Kidney (tissue), 14 donors: ENCODE results near the gene DSCAM. TPM values are rescaled to one million over a fixed set of nuclear protein-coding genes. Genes with fewer than 3 reads are reported as not detected.

Experiments used
- DNase-seq, 5 donors: peaks; one replicate each; pipeline ENCODE4 v3.0.0-alpha.2; 2013 to 2020
- FAIRE-seq: peaks from 2 replicates; lab custom pipeline; 2012; peaks lifted over from hg19 to GRCh38; lab: Jason Lieb, UNC
- H3K27ac ChIP-seq, 2 donors: one replicate each; pipeline ENCODE4 v1.7.0; 2013; ENCODE audit warnings: low read depth in 2 of 2, low read length in 2 of 2, inconsistent platforms in 1 of 2
- H3K27me3 ChIP-seq: one replicate; pipeline ENCODE4 v1.7.1; 2013; ENCODE audit warnings: low read length, inconsistent platforms; ENCODE audit not compliant: control insufficient read depth, insufficient read depth
- H3K36me3 ChIP-seq, 3 donors: one replicate each; pipeline versions ENCODE4 v1.7.0 to v1.7.1; 2013; ENCODE audit warnings: low read length in 3 of 3, control low read depth in 1 of 3, inconsistent platforms in 1 of 3; ENCODE audit not compliant: insufficient read depth in 3 of 3, control insufficient read depth in 2 of 3
- H3K4me1 ChIP-seq, 3 donors: one replicate each; pipeline versions ENCODE4 v1.7.0 to v1.7.1; 2013; ENCODE audit warnings: low read length in 3 of 3, inconsistent platforms in 1 of 3, low read depth in 1 of 3; ENCODE audit not compliant: control insufficient read depth in 2 of 3, insufficient read depth in 2 of 3
- H3K4me3 ChIP-seq, 3 donors: one replicate each; pipeline versions ENCODE4 v1.7.0 to v1.8.1; 2013; ENCODE audit warnings: low read length in 3 of 3, control low read depth in 1 of 3, inconsistent platforms in 1 of 3
- H3K9ac ChIP-seq, 3 donors: one replicate each; pipeline versions ENCODE4 v1.7.0 to v1.7.1; 2013; ENCODE audit warnings: low read length in 3 of 3, control low read depth in 1 of 3, inconsistent platforms in 1 of 3
- H3K9me3 ChIP-seq, 3 donors: one replicate each; pipeline versions ENCODE4 v1.7.0 to v1.7.1; 2013; ENCODE audit warnings: low read length in 3 of 3, control low read depth in 1 of 3, inconsistent platforms in 1 of 3; ENCODE audit not compliant: control insufficient read depth in 2 of 3, insufficient read depth in 1 of 3
- CTCF ChIP-seq: IDR thresholded peaks from 3 replicates; pipeline ENCODE4 v1.5.1; 2012; ENCODE audit warnings: mild to moderate bottlenecking, moderate library complexity, borderline replicate concordance; ENCODE audit not compliant: insufficient read depth; ENCODE audit errors: extremely low read depth
- intact Hi-C: fragments of 100-400 bp; cut with DNase I; formaldehyde crosslinking; loops from one replicate; pipeline ENCODE4 v1.11.1; 2022
- polyA plus RNA-seq: library from polyadenylated mRNA; stranded (reverse); fragments of 350-450 nt; fragmentation: Illumina TruSeq; extraction: RNeasy Lipid Tissue Mini Kit (QIAGEN cat#74804); gene quantifications from one replicate; pipeline ENCODE4 v1.2.3, GENCODE V29; 2014; ENCODE audit warnings: low read depth, low replicate concordance; ENCODE audit not compliant: insufficient read depth
- total RNA-seq: library from RNA; stranded (reverse); fragmentation: NEBNext Ultra II Directional; extraction: Animal tissue kit (Norgen Biotek cat#: 25700); gene quantifications from one replicate; pipeline ENCODE4 v1.2.1, GENCODE V29; 2021
- donor health status: control.
- donor health status: control.
- donor health status: control.
- donor health status: control.
- donor health status: control.
- donor health status: DM: yes; HTN: yes; CAD: no.
- donor health status: Normal renal cell carcinoma (clear cell type).

DSCAM gene
- total and polyA plus RNA-seq, 2 donors from 2014 or later: not detected

- Histone ChIP-seq H3K27me3 (no peaks in the 10 kb centered on the region), H3K9ac (no peak overlapping the region), H3K36me3 (no peaks in the 10 kb centered on the region), H3K4me1 (no peaks in the 10 kb centered on the region), H3K9me3 (no peaks in the 10 kb centered on the region), H3K4me3 (no peak overlapping the region), H3K27ac (no peak overlapping the region)
- TF ChIP-seq CTCF: no peak
- intact Hi-C loops: no loop called here
- no peak for DNase-seq
- no peak for FAIRE-seq
Observed at GRCh38 chr21:40517646-40518045, 329.3 kb downstream of the DSCAM start.

GRCh38 chr21:40516335-40516734 lies 330.6 kb downstream of the DSCAM start:
- peak in 3 of 5 donors; percentile 43 to 68 (median 53) for DNase-seq
- intact Hi-C loops: no loop called here

DNA sequence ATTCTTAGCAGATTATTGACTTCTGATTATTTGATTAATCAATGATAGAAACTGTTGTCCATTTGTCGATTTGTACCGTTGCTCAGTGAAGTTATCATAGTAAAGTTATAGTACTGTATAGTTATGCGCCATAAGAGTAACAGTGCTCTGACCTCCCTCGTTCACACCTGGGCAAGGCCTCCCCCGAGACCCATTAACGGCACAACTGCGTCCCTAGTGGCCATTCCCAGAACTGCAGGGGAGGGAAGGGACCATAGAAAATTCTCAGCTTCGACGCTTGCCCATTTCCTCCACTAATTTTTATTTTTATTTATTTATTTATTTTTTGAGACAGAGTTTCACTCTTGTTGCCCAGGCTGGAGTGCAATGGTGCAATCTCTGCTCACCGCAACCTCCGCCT lies 334.4 kb downstream of the DSCAM start:
- Histone ChIP-seq H3K36me3 (no peaks in the 10 kb centered on the region), H3K9me3 (no peaks in the 10 kb centered on the region), H3K27ac (no peak overlapping the region), H3K27me3 (no peaks in the 10 kb centered on the region), H3K4me3 (no peak overlapping the region), H3K9ac (no peak overlapping the region), H3K4me1 (no peaks in the 10 kb centered on the region)
- FAIRE-seq (no peak), DNase-seq (peak in 1 of 5 donors; percentile 6)
- peak; percentile 4 for TF ChIP-seq CTCF
- intact Hi-C loops: no loop called here

More at GRCh38 chr21:40516335-40516734, 330.6 kb downstream of the DSCAM start:
- H3K27ac ChIP-seq: no peak overlapping the region
- no peak for TF ChIP-seq CTCF
- no peak overlapping the region for H3K9ac ChIP-seq
- no peak for FAIRE-seq
- no peak overlapping the region for H3K4me3 ChIP-seq
- H3K27me3 ChIP-seq: no peaks in the 10 kb centered on the region
- no peaks in the 10 kb centered on the region for H3K4me1 ChIP-seq
- no peaks in the 10 kb centered on the region for H3K36me3 ChIP-seq
- H3K9me3 ChIP-seq: no peaks in the 10 kb centered on the region

- no peaks in the 10 kb centered on the region for H3K36me3 ChIP-seq
- no peak overlapping the region for H3K27ac ChIP-seq
- H3K9me3 ChIP-seq: no peaks in the 10 kb centered on the region
- FAIRE-seq (no peak), DNase-seq (no peak)
- no peak overlapping the region for H3K4me3 ChIP-seq
- H3K4me1 ChIP-seq: no peaks in the 10 kb centered on the region
- H3K27me3 ChIP-seq: no peaks in the 10 kb centered on the region
- intact Hi-C loops: no loop called here
- no peak for TF ChIP-seq CTCF
- H3K9ac ChIP-seq: no peak overlapping the region
Observed at GRCh38 chr21:40507978-40508377, 339.0 kb downstream of the DSCAM start.
